NB4 (cell line): ENCODE data around the gene LRRC28.

Experiments used
- POLR2A ChIP-seq: IDR thresholded peaks from 2 replicates; pipeline ENCODE4 v1.6.1; 2011; ENCODE audit warnings: mild to moderate bottlenecking; ENCODE audit not compliant: insufficient read length; ENCODE audit errors: extremely low read depth
- TF ChIP-seq, protein P1 (sequence below): IDR thresholded peaks from one replicate; pipeline ENCODE4 v1.5.1; 2012; ENCODE audit warnings: low read depth, low read length

DNA sequence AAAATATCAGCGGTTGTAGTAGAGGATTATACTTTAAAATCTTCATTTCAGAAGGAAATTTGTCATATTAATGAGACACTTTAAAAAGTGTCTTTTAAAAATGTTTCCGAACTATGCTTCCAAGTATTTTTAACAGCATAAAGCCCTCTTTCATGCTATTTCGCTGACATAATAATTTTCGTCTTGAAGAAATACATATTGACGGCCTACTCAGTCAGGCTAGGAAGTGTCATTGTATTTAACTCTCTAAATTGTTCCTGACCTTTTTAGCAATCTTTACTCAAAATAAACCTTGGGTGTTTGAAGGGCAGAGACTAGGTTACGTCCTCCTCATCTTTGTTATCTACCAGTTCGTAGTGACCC is 806 bp upstream of the LRRC28 start:
- no peak for TF ChIP-seq POLR2A
- TF ChIP-seq, protein P1, sequence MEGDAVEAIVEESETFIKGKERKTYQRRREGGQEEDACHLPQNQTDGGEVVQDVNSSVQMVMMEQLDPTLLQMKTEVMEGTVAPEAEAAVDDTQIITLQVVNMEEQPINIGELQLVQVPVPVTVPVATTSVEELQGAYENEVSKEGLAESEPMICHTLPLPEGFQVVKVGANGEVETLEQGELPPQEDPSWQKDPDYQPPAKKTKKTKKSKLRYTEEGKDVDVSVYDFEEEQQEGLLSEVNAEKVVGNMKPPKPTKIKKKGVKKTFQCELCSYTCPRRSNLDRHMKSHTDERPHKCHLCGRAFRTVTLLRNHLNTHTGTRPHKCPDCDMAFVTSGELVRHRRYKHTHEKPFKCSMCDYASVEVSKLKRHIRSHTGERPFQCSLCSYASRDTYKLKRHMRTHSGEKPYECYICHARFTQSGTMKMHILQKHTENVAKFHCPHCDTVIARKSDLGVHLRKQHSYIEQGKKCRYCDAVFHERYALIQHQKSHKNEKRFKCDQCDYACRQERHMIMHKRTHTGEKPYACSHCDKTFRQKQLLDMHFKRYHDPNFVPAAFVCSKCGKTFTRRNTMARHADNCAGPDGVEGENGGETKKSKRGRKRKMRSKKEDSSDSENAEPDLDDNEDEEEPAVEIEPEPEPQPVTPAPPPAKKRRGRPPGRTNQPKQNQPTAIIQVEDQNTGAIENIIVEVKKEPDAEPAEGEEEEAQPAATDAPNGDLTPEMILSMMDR = no peak
